Epithelial cell of prostate (primary cell): ENCODE data around the gene C12orf56.
"Not testable (repeated sequence)": the region's sequence is repeated elsewhere in the genome, so short reads cannot be mapped to it uniquely, and the experiment has no call there.

ENCODE experiments used
- DNase-seq: peaks from one replicate; pipeline ENCODE4 v3.0.0-alpha.2; 2011; ENCODE audit warnings: low read depth, low spot score
- H3K27ac ChIP-seq: fragments of 450-650 bp; 2 replicates; pipeline ENCODE4 v1.5.1; 2017; ENCODE audit warnings: mild to moderate bottlenecking

C12orf56 gene

GRCh38 chr12:64253356-64253755, 137.2 kb downstream of the C12orf56 start:
- no peak for DNase-seq
- no peak overlapping the region for H3K27ac ChIP-seq

DNA sequence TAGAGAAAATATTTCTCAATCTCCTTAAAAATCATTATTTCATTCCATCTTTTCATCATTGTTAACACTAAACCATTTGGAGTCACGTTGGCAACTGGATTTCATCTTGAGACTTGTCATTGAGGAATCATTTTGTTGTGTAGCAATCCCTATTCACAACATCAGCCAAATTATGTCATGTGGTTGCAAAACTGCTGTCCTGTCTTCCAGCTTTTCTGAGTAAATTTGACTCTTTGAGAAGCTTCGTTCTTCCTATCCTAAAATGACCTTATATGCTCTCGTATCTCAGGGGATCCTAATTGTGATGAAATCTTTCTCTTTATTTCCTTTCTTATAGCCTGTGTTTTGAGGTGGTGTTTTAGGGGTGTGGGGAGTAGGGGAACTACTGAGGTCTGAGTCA, 137.9 kb downstream of the C12orf56 start:
- no peak for DNase-seq
- H3K27ac ChIP-seq = no peak overlapping the region

DNA sequence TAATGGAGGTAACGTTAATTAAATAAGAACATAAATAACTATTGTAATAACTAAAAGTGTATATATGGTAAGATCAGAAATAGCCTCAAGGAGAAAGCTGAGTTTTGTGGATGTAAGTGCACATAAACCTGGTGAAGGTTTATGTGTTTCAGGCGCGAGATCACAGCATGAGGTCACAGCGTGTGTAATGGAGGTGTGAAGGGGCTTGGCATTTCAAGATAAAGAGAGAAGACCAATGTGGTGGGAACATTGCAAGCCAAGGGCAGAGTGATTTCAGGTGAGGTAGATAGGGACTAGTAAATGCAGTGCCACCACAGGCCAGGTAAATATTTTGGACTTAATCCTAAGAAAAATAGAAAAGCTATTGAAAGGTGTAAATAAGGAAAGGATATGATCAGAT, 146.7 kb downstream of the C12orf56 start:
- no peak overlapping the region for H3K27ac ChIP-seq
- no peak for DNase-seq

GRCh38 chr12:64240781-64241180, 149.8 kb downstream of the C12orf56 start:
- no peak for DNase-seq
- H3K27ac ChIP-seq = no peak overlapping the region

DNA sequence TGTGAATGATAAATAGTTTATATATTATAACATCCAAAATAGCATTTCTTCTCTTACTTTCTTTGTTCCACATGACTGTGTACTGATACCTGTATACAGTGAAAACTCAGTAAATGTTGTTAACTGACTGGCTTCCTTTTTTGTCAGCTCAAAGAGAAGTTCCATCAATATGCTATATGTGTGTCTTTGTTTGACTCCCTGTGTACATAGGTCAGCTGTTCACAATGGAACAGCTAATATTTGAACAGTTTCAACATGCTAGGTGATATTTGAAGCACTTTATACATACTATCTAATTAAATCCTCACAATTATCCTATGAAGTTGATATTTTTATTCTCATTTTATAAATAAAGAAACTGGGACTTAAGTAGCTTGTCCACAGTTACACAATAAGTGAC, 153.2 kb downstream of the C12orf56 start:
- no peak for DNase-seq
- no peak overlapping the region for H3K27ac ChIP-seq

DNA sequence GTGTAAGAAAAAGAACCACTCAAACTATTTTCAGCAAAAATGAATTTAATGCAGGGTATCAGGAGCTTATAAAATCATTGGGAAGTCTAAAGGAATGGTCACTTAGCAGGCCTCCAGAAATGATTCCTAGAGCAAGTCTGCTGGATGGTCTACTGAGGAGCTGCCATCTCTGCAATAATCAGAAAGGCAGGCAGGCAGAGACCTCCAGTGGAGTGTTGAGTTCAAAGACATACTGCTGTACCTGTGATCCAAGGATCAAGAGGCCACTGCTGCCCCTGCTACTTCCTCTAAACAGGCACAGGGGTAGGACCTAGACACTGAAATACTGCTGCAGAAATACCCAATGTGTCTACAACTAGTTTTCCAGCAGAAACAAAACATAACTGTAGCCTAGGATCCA, 154.0 kb downstream of the C12orf56 start:
- H3K27ac ChIP-seq = no peak overlapping the region
- DNase-seq = no peak

DNA sequence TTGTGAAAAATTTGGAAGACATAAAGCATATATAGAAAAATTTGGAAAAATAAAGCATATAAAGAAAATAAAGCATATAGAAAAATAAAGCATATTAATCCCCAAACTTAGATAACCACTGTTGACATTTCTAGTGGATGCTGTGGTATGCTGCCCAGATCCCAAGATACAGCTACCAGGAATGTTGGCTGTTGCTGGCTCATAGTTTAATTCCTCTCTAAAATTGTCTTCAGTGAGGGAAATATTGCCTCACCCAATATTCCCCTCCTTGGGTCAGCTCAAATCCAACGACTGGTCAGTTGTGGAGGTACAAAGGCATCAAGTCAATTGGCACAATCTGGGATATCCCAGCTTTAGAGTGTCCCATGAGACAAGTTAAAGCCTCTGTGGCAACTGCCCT, 158.4 kb downstream of the C12orf56 start:
- DNase-seq = no peak
- no peak overlapping the region for H3K27ac ChIP-seq

GRCh38 chr12:64229796-64230195, 160.8 kb downstream of the C12orf56 start:
- no peak overlapping the region for H3K27ac ChIP-seq
- DNase-seq = no peak

DNA sequence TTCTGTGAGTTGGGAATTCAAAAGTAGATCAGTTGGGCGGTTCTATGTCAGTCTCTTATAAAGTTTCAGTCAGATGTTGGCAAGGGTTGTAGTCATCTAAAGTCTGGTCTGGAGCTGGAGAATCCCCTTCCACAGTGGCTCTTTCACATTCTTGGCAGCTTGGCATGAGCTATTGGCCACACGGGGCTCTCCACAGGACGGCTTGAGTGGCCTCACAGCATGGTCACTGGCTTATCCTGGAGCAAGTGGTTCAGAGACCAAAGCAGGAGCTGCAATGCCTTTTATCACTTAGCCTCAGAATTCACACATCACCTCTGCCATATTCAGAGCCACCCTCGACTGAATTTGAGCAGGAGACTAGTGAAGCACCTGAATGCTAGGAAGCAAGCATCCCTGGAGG, 161.3 kb downstream of the C12orf56 start:
- DNase-seq = no peak
- H3K27ac ChIP-seq = no peak overlapping the region

- DNase-seq = no peak
- H3K27ac ChIP-seq = no peak overlapping the region
Observed at GRCh38 chr12:64225626-64226025, 164.9 kb downstream of the C12orf56 start.

- peak within 1 kb of the TSS; percentile 73 for H3K27ac ChIP-seq
- DNase-seq = peak; percentile 64
Observed at GRCh38 chr12:64222009-64222765, 168.4 kb downstream of the C12orf56 start, which contains the start of gene KICS2. Gene KICS2, minus strand, starts transcription at chr12:64222296. Its CDS starts 59 bp downstream, at chr12:64222237.

GRCh38 chr12:64221651-64222008, 168.9 kb downstream of the C12orf56 start:
- H3K27ac ChIP-seq = peak overlapping the region; percentile 73
- peak; percentile 8 for DNase-seq

- H3K27ac ChIP-seq = no peak overlapping the region
- DNase-seq = no peak
Observed at GRCh38 chr12:64220046-64220445, 170.5 kb downstream of the C12orf56 start.

- no peak overlapping the region for H3K27ac ChIP-seq
- DNase-seq = no peak
Observed at GRCh38 chr12:64219145-64219544, 171.4 kb downstream of the C12orf56 start.

DNA sequence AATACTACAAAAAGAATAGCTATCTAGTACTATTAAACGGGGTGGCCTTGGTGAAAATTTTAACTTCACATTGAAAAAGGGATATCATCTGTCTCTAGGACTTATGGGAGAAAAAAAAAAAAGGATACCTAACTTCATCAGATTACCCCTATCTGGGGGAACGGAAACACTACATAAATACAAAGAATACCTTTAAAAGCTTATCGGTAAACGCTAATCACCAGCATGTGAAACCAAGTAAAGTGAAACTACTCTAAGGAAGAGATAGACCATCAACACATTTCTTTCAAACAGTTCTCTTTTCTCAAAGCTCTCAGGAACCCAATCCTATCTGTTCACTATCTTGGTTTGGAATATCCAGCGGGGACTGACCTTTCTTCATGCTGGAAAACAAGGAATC, 172.0 kb downstream of the C12orf56 start:
- no peak overlapping the region for H3K27ac ChIP-seq
- DNase-seq = no peak

- H3K27ac ChIP-seq, DNase-seq: not testable (repeated sequence)
Observed at GRCh38 chr12:64217643-64218042, 172.9 kb downstream of the C12orf56 start.

DNA sequence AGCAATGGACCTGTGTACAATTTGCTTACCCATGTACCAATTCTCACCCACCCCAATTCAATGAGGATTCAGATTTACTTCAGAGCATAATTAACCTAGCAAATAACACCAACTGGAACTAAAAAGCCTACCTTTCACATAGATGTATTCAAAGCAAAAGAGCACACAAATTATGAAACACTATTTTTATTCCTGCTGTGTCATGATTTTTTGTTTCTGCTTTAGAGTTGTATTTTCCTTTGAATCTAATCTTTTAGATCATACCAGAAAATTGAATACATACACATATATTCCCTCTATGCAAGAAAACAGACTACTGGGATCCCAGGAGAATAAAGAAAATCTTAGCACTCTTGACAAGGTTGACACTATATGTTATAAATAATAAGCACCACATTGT, 174.3 kb downstream of the C12orf56 start:
- H3K27ac ChIP-seq = no peak overlapping the region
- DNase-seq = no peak
